CD4-positive, alpha-beta T cell treated with Interferon gamma for 1 hour (primary cell): ENCODE results near the gene NT5M.

Source experiments
- DNase-seq: peaks from one replicate; pipeline ENCODE4 v3.0.0-alpha.2; 2020

NT5M gene

DNA sequence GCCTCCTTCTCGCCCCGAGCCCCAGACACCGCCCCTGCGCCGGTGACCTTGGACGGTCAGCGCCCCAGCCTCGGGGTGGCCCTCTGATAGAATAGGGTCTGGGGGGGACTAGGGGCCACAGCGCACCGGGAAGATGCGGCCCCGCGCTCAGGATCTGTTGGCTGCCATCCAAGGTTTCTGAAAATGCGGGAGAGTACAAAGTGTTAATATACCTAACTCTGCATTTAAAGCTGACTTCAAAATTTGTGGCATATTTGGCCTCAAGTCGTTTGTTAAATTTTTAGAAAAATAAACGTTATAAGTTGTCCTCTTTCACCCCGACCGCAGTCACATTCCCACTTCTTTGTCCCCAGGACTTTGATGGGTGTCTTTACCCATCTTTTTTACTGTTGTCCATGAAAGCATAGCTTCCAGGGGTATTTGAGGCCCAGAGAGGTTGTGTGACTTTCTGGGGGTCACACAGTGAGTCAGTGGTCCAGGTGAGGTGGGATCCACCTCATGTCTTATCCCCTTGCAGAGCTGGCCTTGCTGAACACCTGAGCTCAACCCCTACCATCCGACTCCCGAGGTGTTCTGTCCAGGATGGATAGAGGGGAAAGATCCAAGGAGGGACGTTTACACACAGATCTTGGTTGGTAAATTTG, 796 bp downstream of the NT5M start:
- no peak for DNase-seq

GRCh38 chr17:17304521-17304985, 1.4 kb downstream of the NT5M start:
- DNase-seq, result peak; percentile 39

GRCh38 chr17:17305281-17305801, 2.2 kb downstream of the NT5M start:
- peak; percentile 60 for DNase-seq

DNA sequence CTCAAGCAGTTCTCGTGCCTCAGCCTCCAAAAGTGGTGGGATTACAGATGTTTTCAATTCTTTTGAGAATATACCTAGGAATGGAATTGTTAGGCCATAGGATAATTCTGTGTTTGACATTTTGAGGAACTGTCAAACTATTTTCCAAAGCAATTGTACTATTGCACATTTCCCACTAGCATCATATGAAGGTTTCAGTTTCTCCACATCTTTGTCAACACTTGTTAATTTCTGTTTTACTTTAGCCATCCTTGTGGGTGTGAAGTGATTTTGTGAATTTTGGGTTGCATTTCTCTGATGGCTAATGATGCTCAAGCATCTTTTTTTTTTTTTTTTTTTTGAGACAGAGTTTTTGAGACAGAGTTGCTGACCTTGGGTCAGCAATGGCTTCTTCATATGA, 6.2 kb downstream of the NT5M start:
- no peak for DNase-seq

GRCh38 chr17:17313350-17313991, 10.3 kb downstream of the NT5M start:
- peak; percentile 69 for DNase-seq

DNA sequence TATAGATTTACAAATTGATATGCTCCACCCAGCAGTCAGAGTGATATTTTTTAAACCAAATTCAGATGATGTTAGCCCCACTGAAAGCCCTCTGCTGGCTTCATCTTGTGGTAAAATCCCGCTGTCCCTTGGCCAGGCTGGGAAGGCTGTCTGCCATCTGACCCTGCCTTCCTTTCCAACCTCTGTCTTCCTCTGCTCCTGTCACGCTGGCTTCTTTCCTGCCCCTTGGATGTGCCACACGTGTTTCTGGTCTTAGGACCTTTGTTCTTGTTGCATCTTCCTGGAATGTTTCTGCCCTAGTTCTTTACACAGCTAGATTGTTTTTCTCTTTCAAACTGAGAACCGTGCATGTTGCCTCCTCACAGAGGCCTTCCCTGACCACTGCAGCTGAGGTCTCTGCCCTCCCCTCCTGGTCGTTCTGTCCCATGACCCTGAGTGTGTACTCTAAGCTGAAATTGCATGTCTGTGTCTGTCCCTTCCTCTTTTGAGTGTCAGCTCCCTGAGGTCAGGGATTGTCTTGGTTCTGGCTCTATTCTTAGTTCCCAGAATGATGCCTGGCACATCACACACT, 11.4 kb downstream of the NT5M start:
- DNase-seq, result no peak

DNA sequence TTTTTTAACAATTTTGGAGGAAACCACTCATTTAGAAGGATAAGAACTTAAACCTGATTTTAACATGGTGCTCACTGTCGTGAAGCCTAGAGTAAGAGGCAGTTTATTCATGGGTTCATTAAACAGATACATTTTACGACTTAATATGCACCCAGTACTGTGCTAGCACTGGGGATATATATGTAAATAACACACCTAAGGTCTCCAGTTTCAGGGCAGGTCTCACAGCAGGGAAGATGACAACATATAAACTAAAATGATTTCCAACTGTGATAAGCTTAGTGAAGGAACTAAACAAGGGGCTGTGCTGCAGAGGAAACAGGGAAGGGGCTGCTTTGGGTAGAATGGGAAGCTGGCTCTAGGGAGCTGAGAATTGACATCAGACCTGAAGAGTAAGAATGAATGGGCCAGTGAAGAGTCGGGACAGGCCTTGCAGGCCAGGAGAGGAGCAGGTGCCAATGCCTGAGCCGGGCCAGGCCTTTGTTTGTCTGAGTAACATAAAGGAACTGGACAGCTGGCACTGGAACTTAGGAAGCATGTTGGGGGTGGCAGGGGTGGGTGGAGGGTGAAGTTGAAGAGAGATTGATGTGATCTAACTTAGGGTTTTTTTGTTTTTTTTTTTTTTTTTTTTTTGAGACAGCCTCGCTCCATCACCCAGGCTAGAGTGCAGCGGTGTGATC, 12.1 kb downstream of the NT5M start:
- no peak for DNase-seq

DNA sequence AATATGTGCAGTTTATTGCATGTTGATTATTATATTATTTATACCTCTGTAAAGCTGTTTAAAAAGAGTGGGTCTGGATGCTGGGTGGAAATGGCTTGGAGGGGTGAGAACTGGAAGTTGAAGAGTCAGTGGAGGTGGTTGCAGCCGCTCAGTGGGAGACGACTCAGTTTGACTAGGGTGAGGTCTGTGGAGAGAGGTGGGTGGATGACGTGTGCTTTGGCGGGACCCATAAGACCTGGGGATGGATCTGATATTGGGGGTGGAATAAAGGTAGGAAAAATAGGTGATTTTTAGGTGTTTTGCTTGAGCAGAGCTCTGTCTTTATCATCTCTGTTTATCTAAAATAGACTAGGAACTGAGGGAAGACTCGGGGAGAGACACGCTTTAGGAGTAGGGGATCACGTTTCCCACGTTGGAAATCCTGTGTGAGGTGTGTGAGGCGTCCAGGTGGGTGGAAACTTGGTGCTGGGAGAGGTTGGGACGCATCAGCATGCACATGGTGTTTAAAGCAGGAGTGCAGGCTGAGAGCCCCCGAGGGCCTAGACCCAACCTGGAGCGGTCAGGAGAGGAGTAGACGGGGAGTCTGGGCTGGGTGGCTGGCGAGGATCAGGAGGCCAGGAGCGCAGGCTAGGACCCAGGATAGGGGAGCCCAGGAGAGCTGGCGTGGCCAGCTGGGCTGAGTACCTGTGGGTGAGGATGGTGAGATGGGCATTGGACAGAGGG, 17.2 kb downstream of the NT5M start:
- DNase-seq, result no peak

GRCh38 chr17:17320911-17321220, 17.7 kb downstream of the NT5M start:
- DNase-seq, result no peak

DNA sequence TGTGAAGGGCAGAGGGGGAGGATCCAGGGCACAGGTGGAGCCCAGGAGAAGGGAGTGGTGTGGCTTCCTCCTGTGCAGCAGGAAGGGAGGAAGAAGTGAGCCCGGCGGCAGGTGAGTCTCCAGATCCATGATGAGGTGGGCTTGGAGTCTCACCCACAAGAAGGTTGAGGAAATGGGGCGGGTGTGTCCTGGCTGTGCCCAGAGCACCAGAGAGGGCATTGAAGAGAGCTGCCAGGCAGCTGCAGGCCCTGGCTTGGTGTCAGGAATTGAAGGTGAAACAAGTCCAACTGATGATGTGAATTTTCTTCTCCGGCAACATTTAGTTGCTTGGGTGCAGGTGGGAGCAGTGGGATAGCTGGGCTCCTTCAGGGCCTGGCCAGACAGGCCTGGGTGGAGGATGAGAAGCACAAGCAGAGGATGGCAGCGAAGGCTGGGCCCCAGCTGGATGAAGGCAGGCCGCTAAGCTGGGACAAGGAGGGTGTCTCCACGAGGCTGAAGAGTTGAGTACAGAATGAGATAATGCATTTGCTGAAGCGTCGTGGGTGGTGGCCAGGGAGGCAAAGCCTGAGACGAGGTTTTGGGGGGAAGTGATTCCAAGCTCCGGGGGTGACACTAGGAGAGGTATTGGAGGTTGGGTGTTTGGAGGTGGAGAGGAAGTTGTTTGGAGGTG, 18.3 kb downstream of the NT5M start:
- DNase-seq, result no peak

GRCh38 chr17:17322516-17323510, 19.6 kb downstream of the NT5M start:
- DNase-seq, result no peak

DNA sequence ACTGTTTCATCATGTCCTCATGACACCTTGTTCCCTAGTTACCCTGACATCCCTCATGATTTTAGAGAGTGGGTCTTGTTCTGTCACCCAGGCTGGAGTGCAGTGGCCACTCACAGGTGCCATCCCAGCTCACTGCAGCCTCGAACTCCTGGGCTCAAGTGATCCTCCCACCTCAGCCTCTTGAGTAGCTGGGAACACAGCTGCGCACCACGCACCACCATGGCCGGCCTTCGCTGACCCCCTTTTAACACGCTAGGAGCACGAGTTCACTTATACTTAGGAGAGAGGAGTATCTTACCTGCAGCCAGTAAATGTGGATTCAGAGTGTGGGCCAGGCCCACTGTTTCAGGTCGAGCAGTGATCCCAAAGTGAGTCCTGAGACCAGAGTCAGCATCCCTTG, 21.4 kb downstream of the NT5M start:
- no peak for DNase-seq

DNA sequence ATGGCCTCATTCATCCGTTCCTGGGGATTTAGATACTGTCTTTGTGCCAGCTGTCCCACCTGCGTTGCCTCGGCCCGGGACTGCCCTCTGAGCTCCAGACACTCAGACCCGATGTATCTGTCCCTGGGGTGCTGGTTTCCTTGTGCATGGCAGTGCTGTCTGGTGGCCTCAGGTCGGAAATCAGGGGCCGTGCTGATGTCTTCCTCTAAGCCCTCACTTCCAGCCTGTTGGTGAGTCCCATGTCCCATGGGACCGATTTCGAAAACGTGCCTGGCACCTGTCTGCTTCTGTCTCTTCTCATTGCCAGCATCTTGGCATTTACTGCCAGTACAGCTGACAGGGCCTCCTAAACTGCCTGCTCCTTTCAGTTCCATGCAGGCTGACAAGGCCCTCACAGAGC, 22.1 kb downstream of the NT5M start:
- DNase-seq, result no peak

GRCh38 chr17:17325816-17326215, 22.6 kb downstream of the NT5M start:
- no peak for DNase-seq

- DNase-seq, result no peak
These were observed 23.2 kb downstream of the NT5M start for GRCh38 chr17:17326275-17326875.

- no peak for DNase-seq
These were observed 25.1 kb downstream of the NT5M start for GRCh38 chr17:17328251-17328650.

DNA sequence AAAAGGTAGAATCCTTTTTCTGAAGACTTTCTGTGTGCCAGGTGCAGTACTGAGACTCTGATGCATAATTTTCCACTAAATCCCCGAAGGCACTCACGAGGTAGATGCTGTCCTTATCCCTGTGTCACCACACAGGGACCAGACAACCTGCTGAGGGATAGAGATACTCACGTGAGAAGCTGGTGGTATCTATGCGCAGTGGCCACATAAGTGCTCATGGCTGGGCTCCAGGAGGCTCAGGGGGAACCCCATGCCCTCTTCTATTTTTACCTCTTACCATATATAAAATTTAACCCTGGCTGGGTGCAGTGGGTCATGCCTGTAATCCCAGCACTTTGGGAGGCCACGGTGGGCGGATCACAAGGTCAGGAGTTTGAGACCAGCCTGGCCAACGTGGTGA, 38.3 kb downstream of the NT5M start:
- DNase-seq, result no peak

- no peak for DNase-seq
These were observed 39.2 kb downstream of the NT5M start for GRCh38 chr17:17342242-17342945.

DNA sequence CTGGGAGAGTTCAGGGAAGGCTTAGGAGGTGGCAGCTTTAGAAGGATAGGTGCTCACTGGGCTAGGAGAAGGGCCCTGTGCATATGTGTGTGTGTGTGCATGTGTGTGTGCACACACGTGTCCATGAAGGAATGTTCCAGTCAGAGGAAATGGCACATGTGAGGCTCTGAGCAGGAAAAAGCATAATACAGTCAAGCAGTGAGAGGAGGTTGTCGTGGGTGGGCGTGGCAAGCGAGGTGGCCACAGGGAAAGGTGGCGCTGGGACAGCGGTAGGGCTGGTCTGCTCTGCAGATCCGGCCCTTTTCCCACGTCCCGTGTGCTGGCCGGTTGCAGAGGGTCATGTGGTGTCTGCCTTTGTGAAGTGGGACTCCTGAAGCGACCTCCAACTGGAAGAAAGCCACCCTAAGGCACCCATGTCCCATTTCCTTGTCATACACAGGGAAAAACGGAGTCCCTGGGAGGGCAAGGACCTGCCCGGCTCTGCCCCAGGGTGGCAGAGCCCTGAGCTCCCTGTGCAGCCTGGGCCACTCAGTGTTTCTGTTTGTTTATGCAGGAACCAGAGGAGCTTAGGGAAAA, 40.1 kb downstream of the NT5M start:
- DNase-seq, result no peak
